HG03571 (cell line): Measurements from ENCODE around the gene AGBL5.
A peak's percentile ranks its signal among the peaks of the same experiment; 100 is the strongest.

Experiments used
- ATAC-seq: cut with Tn5 transposase; IDR thresholded peaks from one replicate; pipeline ENCODE4 v1.9.1; 2021; ENCODE audit not compliant: unreplicated experiment

Gene AGBL5, protein sequence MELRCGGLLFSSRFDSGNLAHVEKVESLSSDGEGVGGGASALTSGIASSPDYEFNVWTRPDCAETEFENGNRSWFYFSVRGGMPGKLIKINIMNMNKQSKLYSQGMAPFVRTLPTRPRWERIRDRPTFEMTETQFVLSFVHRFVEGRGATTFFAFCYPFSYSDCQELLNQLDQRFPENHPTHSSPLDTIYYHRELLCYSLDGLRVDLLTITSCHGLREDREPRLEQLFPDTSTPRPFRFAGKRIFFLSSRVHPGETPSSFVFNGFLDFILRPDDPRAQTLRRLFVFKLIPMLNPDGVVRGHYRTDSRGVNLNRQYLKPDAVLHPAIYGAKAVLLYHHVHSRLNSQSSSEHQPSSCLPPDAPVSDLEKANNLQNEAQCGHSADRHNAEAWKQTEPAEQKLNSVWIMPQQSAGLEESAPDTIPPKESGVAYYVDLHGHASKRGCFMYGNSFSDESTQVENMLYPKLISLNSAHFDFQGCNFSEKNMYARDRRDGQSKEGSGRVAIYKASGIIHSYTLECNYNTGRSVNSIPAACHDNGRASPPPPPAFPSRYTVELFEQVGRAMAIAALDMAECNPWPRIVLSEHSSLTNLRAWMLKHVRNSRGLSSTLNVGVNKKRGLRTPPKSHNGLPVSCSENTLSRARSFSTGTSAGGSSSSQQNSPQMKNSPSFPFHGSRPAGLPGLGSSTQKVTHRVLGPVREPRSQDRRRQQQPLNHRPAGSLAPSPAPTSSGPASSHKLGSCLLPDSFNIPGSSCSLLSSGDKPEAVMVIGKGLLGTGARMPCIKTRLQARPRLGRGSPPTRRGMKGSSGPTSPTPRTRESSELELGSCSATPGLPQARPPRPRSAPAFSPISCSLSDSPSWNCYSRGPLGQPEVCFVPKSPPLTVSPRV

DNA sequence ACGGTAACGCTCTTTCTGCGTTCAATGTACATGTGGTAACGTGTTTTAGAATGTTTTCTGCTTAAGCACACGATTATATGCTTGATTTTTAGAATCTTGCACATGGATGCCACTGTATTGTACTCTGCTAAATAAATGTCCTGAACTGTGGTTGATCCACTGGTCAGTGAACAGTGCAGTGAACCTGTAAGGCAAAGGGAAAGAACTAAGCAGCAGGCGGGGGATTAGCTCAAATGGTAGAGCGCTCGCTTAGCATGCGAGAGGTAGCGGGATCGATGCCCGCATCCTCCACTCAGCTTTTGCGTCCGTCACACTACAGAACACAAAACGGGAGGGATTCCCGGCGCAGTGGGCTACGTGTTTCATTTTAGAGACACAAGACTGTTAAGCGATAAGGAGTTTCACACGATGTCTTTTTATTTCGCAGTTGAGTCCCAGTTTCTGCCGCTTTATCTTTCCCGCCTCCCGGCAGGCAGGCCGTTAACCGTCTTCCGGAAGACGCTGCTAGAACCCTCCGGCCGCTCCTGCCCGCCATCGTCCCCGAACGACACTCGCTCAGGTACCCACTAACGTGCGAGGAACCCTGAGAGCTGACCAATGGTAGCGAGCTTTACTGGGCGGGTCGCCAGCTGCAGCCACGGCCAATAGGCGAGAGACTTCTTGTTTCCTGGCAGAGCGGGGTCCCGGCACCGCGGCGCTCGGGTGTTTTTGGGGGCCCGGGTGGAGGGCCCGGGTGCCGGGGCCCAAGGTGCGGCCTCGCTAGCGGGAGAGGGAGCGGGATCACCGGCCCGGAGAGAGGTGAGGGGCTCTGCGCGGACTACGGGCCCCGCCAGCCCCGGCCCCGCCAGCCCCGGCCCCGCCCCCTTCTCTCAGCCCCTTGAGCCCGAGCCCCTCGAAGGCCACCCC, at the start of gene AGBL5:
Gene AGBL5 (plus strand): TSS at position 673 of the 906 bp plus-strand sequence. CDS start 1,291 bp downstream, outside the sequence.
- ATAC-seq = peak; percentile 55

DNA sequence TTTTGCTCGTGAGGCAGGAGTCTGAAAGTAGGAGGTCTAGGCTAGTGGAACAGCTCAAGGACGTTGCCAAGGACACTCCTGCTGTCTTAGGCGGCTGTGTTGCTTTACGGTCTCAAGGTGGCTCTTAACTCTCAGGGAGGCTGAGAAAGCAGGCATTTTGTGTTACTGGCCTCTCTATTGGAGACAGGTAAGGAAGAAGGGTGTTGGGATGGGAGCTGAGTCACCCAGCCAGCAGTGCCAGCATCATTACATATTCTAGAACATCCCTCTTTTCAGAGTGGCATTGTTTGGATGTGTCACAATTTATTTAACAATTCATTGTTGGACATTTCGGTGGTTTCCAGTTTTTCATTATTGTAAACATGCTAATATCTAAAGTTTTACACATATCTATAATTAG, 49.5 kb upstream of the AGBL5 start:
- no peak for ATAC-seq

DNA sequence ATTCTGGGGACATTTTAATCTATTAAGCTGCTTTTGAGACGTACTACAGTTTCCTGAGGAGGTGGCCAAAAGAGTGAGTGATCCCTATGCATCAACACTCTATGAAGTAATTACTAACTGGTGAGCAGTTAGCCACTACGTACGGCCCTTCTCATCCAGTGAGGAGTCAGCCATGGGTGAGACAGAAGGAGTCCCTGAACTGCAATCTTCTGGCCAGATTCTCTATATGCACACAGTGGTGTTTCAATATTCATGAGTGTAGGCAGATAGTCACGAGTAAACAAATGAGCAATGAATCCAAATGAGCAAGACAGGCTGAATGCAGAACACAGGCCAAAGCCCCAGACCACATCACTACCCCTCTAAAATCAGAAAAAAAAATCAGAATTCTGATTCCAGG, 48.5 kb upstream of the AGBL5 start:
- ATAC-seq = no peak

DNA sequence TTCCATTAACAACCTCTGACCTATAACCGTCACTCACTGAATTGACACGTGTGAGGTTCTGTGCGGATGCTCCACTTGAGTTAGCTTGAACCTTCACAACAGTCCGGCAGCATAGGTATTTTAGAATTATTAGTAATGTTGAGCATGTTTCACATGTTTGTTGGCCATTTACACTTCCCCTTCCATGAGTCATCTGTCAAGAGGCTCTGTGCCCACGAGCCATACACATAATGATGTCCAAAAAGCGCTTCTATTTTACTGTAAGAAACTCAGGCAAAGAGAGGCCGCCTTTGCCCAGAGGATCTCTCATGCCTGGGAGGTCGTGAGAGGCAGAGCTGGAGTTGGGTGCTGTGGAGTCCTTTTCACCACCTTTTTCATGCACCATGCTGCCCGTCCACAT, 47.6 kb upstream of the AGBL5 start:
- ATAC-seq = no peak

DNA sequence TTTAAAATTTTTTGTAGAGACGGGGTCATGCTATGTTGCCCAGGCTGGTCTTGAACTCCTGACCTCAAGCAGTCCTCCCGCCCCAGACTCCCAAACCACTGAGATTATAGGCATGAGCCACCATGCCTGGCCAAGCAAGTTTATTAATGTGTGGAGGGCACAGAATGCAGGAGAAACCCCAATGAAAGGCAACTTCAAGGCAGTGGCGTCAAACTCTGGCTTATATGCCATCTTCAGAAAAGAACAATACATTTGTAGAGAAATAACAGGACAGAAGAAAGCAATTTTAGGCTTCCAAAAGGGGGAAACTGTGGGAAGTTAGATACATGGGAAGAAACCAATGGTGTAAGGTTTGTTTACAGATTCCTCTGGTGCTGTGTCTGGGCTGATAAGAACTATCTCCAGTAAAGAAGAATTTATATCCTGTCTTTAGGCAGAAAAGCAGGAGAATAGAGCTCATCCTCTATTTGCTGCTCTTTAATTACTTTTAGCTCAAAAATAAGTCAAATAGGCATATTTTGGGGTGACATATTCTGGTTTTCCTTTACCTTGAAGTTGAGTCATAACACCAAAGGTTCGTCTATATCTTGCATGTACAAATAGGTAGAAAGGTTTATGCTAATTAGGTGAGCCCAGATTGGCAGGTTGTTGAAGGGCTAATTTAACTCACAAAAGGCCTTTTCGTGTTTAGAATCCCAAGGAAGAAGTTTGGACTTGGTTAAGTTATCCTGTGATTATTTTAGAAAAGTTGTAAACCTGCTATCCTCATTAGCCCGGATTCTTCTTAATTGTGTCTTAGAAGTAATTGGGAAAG, 44.7 kb upstream of the AGBL5 start:
- ATAC-seq = no peak

GRCh38 chr2:27007416-27008374, 43.8 kb upstream of the AGBL5 start:
- ATAC-seq = no peak

DNA sequence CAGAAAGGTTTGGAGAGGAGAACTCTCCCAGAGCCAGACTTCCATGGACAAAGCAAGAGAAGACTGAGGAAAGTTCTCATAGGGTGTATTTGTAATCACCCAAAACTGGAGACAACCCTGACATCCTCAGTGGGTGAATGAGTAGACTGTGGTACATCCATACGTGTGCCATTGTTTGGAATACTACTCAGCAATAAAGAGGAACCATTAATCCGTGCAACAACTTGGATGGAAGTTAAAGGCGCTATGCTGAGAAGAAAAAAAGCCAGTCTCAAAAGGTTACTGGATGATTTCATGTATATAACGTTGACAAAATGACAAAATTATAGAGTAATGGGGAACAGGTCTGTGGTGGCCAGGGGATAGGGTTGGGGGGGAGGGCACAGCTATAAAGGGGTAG, 42.8 kb upstream of the AGBL5 start:
- no peak for ATAC-seq

DNA sequence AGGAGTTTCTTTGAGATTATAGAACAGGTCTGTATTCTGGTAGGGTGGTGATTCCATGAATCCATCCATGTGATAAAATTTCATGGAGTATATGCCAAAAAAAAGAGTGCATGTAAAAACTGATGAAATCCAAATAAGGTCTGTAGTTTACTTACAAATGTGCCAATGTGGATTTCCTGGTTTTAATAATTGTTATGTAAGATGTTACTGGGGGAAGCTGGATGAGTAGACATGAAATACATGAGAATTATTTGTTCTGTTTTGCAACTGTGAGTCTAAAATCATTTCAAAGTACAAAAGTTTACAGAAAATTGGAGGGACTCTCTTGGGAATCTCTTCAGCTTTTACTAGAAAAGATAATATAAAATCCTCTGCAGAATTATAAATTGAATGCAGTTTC, 42.4 kb upstream of the AGBL5 start:
- no peak for ATAC-seq

DNA sequence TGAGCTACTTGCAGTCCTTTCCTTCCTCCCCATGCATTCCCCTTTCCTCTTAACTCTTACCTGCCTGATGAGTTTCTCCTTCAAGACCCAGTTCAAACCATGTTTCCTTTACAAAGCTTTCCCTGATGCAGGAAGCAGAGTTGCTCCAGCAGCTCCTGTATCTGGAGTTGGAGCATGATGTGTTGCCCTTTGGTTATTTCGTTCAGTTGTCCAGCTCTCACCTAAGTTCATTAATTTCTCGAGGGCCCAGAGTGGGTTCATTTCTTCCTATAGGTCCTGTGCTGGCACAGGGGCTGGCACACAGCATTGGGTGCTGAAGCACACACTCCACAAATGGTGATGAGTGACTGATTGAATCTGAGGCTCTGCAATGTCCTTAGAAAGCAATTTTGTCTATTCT, 41.8 kb upstream of the AGBL5 start:
- no peak for ATAC-seq

GRCh38 chr2:27010139-27010538, 41.3 kb upstream of the AGBL5 start:
- ATAC-seq = no peak

- no peak for ATAC-seq
Measured at GRCh38 chr2:27013738-27014137, 37.7 kb upstream of the AGBL5 start.

DNA sequence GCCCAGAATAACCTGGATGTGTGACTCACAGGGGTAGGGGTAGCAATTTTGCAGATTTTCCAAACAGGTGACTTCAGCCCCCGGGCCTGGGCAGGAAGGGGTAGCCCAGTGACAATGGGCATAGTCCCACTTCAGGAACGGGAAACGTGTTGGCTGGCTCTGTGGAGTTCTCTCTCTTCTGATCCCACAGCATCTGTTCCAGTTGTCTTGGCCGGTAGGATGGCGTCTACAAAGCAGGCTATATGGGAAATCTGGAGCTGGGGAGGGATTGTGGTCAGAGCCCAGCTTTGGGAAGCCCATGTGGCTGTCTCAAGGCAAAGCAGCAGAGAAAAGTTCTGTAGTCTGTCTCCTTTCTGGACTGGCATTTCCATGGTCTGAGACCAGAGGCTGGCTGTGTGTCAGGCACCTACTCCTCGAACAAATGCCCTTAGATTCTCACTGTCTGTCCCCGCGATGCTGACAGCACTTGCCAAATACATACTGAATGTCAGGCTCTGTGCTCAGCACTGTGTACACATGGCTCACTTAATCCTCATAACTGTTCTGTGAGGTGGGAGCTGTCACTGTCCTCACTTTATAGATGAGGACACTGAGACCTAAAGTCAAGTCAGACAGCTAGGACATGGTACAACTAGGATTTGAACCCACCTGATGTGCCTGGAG, 36.6 kb upstream of the AGBL5 start:
- ATAC-seq = no peak

- no peak for ATAC-seq
Measured at GRCh38 chr2:27016801-27017325, 34.6 kb upstream of the AGBL5 start.

DNA sequence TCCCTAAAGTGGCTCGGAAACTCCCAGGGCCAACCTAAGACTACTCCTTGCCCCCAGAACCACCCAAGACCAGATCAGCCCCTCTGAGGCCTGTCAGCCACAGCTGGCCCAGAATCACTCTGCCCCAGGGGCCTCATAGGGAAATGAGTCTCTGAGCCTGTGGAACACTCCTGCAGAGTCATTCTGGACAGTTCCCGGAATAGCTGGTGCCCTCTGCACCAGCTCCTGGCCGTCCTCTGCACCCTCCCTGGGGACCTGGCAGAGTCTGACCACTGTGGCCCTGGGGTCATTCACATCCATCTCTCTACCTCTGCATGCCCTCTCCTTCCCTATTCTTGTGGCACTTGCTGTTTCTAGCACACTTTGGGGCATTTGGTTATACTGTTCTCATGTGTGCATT, 33.3 kb upstream of the AGBL5 start:
- no peak for ATAC-seq

DNA sequence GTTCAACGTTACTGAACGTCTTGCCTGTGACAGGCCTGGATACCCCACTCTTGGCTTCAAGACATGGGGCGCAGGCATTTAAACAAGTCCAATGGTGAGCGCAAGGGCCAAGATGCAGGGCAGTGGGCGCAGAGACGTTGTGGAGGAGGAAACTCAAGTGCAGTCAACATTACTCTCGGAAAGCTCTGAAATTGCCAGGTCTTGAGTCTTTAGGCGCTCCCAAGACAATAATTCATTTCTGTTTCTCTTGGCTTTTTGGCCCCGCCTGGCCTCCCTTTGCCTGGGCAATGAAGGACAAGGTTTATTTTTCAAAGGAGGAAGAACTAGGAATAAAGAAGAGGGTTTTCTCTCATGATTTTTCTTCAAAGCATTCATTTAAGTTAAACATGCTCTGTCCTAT, 32.0 kb upstream of the AGBL5 start:
- no peak for ATAC-seq

- no peak for ATAC-seq
Measured at GRCh38 chr2:27019931-27020855, 31.3 kb upstream of the AGBL5 start.
